GM12801 (cell line): ENCODE data around the gene DHRS12.

Source experiments
- TF ChIP-seq, protein P1 (sequence below): IDR thresholded peaks from one replicate; pipeline ENCODE4 v1.5.1; 2011; ENCODE audit warnings: control low read depth; ENCODE audit not compliant: insufficient read length; ENCODE audit errors: extremely low read depth

DHRS12 gene

DNA sequence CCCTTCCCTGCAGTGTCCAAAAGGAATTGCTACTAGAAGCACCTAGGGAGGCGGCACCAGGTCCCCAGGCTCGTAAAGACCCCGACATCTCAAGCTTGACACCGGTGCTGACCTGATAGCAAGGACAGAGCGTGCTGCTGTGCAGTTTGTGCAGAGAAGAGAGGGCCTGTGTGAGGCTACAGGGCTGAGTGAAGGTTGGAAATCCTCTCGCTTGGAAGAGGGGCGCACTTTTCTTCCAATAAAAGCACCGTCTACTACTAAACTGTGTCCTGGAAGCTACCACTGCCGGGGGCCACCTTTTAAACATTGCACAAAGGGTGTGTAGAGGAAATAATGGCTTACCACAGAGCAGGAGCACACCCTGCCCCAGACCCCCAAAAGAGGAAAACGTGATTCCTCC, 30.0 kb upstream of the DHRS12 start:
- TF ChIP-seq, protein P1, sequence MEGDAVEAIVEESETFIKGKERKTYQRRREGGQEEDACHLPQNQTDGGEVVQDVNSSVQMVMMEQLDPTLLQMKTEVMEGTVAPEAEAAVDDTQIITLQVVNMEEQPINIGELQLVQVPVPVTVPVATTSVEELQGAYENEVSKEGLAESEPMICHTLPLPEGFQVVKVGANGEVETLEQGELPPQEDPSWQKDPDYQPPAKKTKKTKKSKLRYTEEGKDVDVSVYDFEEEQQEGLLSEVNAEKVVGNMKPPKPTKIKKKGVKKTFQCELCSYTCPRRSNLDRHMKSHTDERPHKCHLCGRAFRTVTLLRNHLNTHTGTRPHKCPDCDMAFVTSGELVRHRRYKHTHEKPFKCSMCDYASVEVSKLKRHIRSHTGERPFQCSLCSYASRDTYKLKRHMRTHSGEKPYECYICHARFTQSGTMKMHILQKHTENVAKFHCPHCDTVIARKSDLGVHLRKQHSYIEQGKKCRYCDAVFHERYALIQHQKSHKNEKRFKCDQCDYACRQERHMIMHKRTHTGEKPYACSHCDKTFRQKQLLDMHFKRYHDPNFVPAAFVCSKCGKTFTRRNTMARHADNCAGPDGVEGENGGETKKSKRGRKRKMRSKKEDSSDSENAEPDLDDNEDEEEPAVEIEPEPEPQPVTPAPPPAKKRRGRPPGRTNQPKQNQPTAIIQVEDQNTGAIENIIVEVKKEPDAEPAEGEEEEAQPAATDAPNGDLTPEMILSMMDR = no peak

DNA sequence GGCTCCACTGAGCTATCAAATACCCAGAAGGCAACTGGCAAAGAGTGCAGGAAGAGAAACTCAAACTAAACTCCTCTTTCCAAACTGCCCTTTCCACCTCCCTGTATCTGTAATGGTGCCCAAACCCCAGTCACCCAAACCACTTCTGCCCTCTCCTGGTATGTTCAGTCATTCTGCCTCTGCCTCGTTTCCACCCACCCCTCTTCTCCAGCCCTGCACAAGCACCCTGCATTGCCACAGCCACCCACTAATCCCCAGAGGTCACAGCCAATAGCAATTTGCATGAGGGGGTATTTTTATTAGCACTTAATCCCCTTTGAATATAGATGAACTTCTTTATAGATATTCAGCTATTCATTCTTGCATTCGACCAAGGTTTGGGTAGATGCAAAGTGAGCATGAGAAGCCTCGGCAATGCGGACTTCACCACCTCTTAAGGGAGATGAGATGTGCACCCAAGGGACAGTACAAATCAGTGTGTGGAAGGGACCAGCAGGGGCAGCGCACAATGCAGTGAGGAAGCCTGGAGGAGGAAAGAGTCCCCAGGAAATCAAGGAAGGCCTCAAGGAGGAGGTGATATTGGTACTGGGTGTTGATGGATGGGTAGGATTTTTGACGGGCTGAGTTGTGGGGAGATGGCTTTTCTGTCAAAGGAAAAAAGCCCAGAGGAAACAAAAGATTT, 28.6 kb upstream of the DHRS12 start:
- TF ChIP-seq, protein P1 = no peak

DNA sequence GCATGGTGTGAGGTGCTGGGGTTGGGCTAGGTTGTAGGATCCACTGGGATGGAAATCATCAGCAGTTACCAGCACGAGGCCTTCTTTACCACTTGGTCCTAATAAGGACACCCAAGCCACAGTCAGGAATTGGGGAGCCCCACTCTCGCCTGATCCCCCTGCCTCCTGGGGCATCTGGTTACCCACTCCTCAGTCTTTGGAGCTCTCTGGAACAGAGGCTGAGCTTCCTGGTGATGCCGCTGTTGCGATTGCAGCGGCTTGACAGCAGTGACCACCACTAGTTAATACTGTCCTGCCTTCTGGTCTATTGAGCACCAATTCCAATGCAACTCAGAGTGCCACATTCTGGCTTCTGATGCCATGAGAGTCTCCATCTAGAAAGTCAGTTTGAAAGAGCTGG, 27.6 kb upstream of the DHRS12 start:
- TF ChIP-seq, protein P1 = no peak

DNA sequence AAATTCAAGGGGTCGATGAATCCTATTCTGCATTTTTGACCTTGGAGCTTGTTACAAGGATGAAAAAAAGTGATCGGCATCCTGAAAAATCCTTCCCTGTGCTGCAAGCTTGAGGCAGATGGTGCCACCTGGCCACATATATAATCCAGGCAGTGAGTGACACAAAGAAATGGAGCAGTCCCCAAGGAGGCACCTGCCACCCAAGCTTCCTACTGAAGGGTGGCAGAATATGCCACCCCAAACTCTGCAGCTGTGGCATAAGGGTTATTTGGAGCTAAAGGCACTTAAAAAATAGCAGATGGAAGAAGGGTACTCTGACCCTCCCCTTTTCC, 25.6 kb upstream of the DHRS12 start:
- TF ChIP-seq, protein P1 = no peak

DNA sequence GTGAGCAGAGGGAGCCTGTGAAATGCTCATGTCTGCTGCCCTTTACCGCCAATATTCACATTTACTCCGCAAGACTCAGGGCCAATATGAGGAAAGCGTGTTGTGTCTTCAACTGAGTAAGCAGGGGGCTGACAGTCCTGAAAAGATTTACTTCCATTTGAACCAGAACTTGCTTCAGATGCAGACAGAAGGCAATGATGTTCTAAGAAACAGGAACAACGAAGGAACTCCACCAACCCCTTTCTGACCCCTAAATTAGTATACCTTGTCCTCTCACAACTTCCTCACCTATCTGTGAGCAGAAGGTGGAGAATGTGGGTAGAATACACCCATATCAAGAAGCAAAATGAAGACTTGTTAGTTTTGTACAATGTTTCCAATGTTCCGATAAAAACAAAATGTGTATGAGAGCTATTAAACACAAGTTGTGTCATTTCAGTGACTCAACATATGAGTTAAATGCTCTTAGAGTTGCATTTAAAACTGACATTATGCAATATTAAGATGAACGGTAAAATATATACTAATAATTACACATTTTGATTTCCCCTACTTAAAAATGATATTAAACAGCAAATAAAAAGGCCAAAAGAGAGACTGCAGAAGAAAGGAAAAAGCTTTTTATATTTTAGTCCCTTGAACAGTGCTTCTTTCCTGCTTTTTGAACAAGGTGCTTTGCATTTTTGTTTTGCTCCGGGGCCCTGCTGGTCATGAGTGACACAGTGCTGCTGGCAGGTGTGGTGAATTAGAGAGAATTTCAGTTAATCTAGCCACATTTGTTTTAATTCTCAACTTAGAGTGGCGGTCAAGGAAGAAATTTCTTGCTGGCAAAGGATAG, 25.0 kb upstream of the DHRS12 start:
- TF ChIP-seq, protein P1 = no peak

DNA sequence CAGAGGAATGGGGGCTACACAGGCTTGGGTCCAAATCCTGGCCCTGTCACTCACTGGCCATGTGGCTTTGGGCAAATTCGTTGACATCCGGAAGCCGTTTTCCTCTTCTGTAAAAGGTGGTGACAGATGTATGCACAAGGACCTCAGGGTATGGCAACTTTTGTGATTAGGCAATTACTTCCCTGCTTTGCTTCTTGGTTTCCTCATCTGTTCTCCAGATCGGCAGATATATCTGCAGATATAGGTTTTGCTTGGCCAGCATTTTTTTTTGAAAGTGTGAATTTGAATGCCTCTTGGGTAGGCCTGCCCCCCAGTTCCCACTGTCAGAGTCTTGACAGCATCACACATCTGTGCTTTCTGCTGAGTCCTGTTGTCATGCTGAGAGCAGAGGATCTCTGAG, 23.3 kb upstream of the DHRS12 start:
- TF ChIP-seq, protein P1 = no peak

DNA sequence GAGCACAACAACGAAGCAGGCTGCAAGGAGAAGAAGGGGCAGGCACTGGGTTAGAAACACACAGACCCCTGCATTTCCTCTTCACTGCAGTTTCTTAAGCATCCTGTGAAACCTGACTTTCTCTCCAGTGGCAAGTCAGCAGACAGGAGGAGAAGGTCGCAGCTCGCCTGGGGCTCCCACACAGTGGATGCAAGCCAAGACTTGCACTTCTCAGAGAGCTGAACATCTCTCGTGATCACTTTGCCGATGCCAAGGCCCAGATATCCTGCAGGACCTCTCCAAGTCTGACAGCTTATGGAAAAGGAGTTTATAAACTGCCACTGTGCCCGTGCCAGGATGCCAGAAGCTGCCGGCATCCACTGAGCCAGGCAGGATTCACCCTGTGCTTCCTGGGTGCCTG, 22.6 kb upstream of the DHRS12 start:
- TF ChIP-seq, protein P1 = no peak
